Suprapubic skin (tissue), 4 donors: ENCODE results near the gene ASB3. TPM values are rescaled to one million over a fixed set of nuclear protein-coding genes. Genes with fewer than 3 reads are reported as not detected.
"Not testable (repeated sequence)": the region's sequence is repeated elsewhere in the genome, so short reads cannot be mapped to it uniquely, and the experiment has no call there.

Experiments
- DNase-seq, 2 donors: peaks; one replicate each; pipeline ENCODE4 v3.0.0-alpha.2; 2019; ENCODE audit warnings: low spot score in 2 of 2
- H3K27ac ChIP-seq: fragments of 200-600 bp; sonication (generic); one replicate; pipeline ENCODE4 v1.5.1; 2019
- H3K27me3 ChIP-seq: fragments of 200-600 bp; sonication (generic); one replicate; pipeline ENCODE4 v1.5.1; 2019
- H3K36me3 ChIP-seq: fragments of 200-600 bp; sonication (generic); one replicate; pipeline ENCODE4 v1.5.1; 2019
- H3K4me1 ChIP-seq: fragments of 200-600 bp; sonication (generic); one replicate; pipeline ENCODE4 v1.5.1; 2019
- H3K4me3 ChIP-seq: fragments of 200-600 bp; sonication (generic); one replicate; pipeline ENCODE4 v1.5.1; 2019; ENCODE audit warnings: mild to moderate bottlenecking
- H3K9me3 ChIP-seq: fragments of 200-600 bp; sonication (generic); one replicate; pipeline ENCODE4 v1.5.1; 2019
- CTCF ChIP-seq, 2 donors: fragments of 200-600 bp in 1 of 2; fragments of 450-650 bp in 1 of 2; sonication (generic) in 1 of 2; IDR thresholded peaks; one replicate each; pipeline ENCODE4 v1.5.1; 2016 to 2019; ENCODE audit warnings: antibody characterized with exemption in 2 of 2, mild to moderate bottlenecking in 1 of 2, moderate library complexity in 1 of 2
- EP300 ChIP-seq: sonication (generic); formaldehyde crosslinking; IDR thresholded peaks from one replicate; pipeline ENCODE4 v1.6.1; 2017; ENCODE audit warnings: antibody characterized with exemption
- POLR2A ChIP-seq, 2 donors: fragments of 450-650 bp; IDR thresholded peaks; one replicate each; pipeline ENCODE4 v1.6.1; 2017; ENCODE audit warnings: antibody characterized with exemption in 2 of 2, mild to moderate bottlenecking in 2 of 2, moderate library complexity in 2 of 2
- POLR2AphosphoS5 ChIP-seq, 3 donors: sonication (generic); formaldehyde crosslinking; IDR thresholded peaks; one replicate each; pipeline ENCODE4 v1.6.1; 2017; ENCODE audit warnings: antibody characterized with exemption in 3 of 3
- WGBS: methylation state at CpG from one replicate; pipeline ENCODE4 v1.1.5; 2018; 5-methylcytosine and 5-hydroxymethylcytosine counted together
- total RNA-seq, 4 donors: library from RNA; depleted of rRNA; stranded (reverse); fragments of >200 nt; gene quantifications; one replicate each; pipeline ENCODE4 v1.1.0, GENCODE V29; 2016

The ASB3 gene
- total RNA-seq, 4 donors from 2014 or later, result 9.8 to 28.8 (median 12.6) TPM

GRCh38 chr2:53770264-53770663 lies 16.5 kb downstream of the ASB3 start:
- no peak for DNase-seq
- no peak overlapping the region for H3K27ac ChIP-seq
- 75% methylated on average over 4 of the region's 4 CpGs for WGBS
- H3K36me3 ChIP-seq, result no peaks in the 10 kb centered on the region
- H3K4me3 ChIP-seq, result no peak overlapping the region
- H3K9me3 ChIP-seq, result no peaks in the 10 kb centered on the region
- H3K4me1 ChIP-seq, result peaks cover 14% of the 10 kb centered on the region
- no peaks in the 10 kb centered on the region for H3K27me3 ChIP-seq
- TF ChIP-seq EP300, result no peak
- no peak for TF ChIP-seq POLR2AphosphoS5 (IDR thresholded peaks at IDR 0.05)
- no peak for TF ChIP-seq CTCF (IDR thresholded peaks at IDR 0.05)
- TF ChIP-seq POLR2A (IDR thresholded peaks at IDR 0.05), result no peak

DNA sequence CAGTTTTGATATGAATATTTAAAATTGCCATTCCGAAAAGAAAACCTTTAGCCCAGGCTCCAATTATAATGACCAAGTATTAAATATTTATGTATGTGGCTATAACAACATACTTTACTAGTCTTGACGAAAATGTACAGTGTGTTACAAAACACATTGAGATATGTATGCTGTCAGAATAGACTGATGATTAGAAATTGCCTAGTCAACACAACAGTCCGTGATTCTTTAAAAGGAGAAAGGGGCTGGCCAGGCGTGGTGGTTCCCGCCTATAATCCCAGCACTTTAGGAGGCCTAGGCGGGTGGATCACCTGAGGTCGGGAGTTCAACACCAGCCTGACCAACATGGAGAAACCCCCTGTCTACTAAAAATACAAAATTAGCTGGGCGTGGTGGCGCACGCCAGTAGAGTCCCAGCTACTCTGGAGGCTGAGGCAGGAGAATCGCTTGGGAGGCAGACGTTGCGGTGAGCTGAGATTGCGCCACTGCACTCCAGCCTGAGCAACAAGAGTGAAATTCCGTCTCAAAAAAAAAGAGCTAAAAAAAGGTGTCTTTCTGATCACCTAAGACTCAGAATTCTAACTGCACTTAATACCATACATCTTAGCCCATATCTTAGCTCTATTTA lies 17.3 kb downstream of the ASB3 start:
- Histone ChIP-seq H3K4me1 (peaks cover 14% of the 10 kb centered on the region), H3K9me3 (no peaks in the 10 kb centered on the region), H3K27ac (no peak overlapping the region), H3K4me3 (no peak overlapping the region), H3K36me3 (no peaks in the 10 kb centered on the region), H3K27me3 (no peaks in the 10 kb centered on the region)
- WGBS, result 93% methylated on average over 15 of the region's 15 CpGs
- no peak for TF ChIP-seq EP300
- no peak for TF ChIP-seq POLR2A (IDR thresholded peaks at IDR 0.05)
- TF ChIP-seq CTCF (IDR thresholded peaks at IDR 0.05), result no peak
- TF ChIP-seq POLR2AphosphoS5 (IDR thresholded peaks at IDR 0.05), result no peak
- DNase-seq, result no peak

DNA sequence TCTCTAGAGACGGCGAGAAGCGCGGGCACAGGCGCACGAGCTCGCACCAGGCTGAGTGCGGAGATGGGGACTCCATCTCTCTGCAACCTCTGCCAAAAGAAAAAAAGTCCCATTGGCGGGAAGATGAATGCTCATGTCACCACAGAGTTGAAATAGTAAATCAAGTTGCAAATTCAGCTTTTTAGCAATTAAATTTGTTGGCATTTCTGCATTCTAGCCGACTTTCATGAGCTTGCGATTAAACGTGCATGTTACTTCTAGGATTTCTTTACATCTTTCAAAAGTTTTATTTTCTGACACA lies 18.6 kb downstream of the ASB3 start:
- Histone ChIP-seq H3K36me3 (peaks cover under 1% of the 10 kb centered on the region), H3K9me3 (no peaks in the 10 kb centered on the region), H3K27me3 (no peaks in the 10 kb centered on the region), H3K4me3 (peak overlapping the region; percentile 85), H3K4me1 (peaks cover 14% of the 10 kb centered on the region), H3K27ac (peak overlapping the region; percentile 78)
- WGBS, result 2% methylated on average over 12 of the region's 12 CpGs
- no peak for DNase-seq
- TF ChIP-seq POLR2A (IDR thresholded peaks at IDR 0.05), result no peak
- no peak for TF ChIP-seq POLR2AphosphoS5 (IDR thresholded peaks at IDR 0.05)
- no peak for TF ChIP-seq EP300
- no peak for TF ChIP-seq CTCF (IDR thresholded peaks at IDR 0.05)

- Histone ChIP-seq H3K27ac (peak within 1 kb of the TSS; percentile 78), H3K27me3 (no peaks in the 10 kb centered on the region), H3K4me3 (peak within 1 kb of the TSS; percentile 85), H3K36me3 (peaks cover 3% of the 10 kb centered on the region), H3K9me3 (no peaks in the 10 kb centered on the region), H3K4me1 (peaks cover 14% of the 10 kb centered on the region)
- peak; percentile 86 to 92 for DNase-seq
- 0% methylated on average over 37 of the region's 46 CpGs for WGBS
- TF ChIP-seq CTCF (IDR thresholded peaks at IDR 0.05) (peak in 1 of 2 donors; percentile 55), POLR2A (IDR thresholded peaks at IDR 0.05) (no peak)
Observed at GRCh38 chr2:53767405-53768241, 19.1 kb downstream of the ASB3 start, which contains the start of gene CHAC2. CHAC2 (plus strand) TSS chr2:53767804; CDS start chr2:53767887, 83 bp downstream.

DNA sequence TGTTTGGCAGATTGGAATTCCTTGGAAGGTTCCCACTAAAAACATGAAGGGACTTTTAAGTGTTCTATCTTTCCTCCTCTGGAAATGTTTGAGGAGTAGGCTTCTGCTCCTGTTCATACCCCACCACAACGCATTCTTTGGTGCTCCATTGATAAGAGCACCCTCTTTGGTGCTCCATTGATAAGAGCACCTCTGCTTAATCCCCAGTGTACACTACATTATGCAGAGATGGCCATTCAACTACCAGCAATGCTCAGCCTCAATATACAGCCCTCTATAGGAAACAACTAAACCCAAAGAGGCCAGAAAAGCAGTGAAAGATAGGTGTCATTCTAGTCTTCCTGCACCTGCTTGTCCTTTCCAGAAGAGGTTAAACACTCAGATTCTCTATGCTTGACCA lies 21.0 kb downstream of the ASB3 start:
- 80% methylated on average over 1 of the region's 1 CpG for WGBS
- no peaks in the 10 kb centered on the region for H3K9me3 ChIP-seq
- H3K4me1 ChIP-seq, result peaks cover 14% of the 10 kb centered on the region
- no peak overlapping the region for H3K27ac ChIP-seq
- TF ChIP-seq POLR2A (IDR thresholded peaks at IDR 0.05), result no peak
- no peak for TF ChIP-seq CTCF (IDR thresholded peaks at IDR 0.05)
- TF ChIP-seq POLR2AphosphoS5 (IDR thresholded peaks at IDR 0.05), result no peak
- no peak for TF ChIP-seq EP300
- H3K27me3 ChIP-seq, result no peaks in the 10 kb centered on the region
- no peak overlapping the region for H3K4me3 ChIP-seq
- peaks cover 3% of the 10 kb centered on the region for H3K36me3 ChIP-seq
- no peak for DNase-seq

GRCh38 chr2:53757206-53757605 lies 29.5 kb downstream of the ASB3 start:
- H3K4me3 ChIP-seq, DNase-seq, H3K27me3 ChIP-seq, H3K9me3 ChIP-seq, H3K27ac ChIP-seq: not testable (repeated sequence)
- Histone ChIP-seq H3K36me3 (peaks cover 20% of the 10 kb centered on the region), H3K4me1 (peaks cover 12% of the 10 kb centered on the region)
- 96% methylated on average over 14 of the region's 14 CpGs for WGBS
